SK-N-SH treated with all-trans-retinoic acid at 6 μM for 48 hours (cell line): ENCODE data around the gene CNGB1.

Source experiments
- ATAC-seq: fragments of 200-7000 bp; cut with Tn5 transposase; 3 replicates; pipeline ENCODE4 v1.9.1; 2020; ENCODE audit warnings: mild to moderate bottlenecking, moderate library complexity
- ARNTL ChIP-seq: fragments of 450-650 bp; formaldehyde crosslinking; IDR thresholded peaks from 2 replicates; pipeline ENCODE4 v1.5.0; 2020; ENCODE audit warnings: low read depth, mild to moderate bottlenecking, moderate library complexity, borderline replicate concordance
- CREB5 ChIP-seq: fragments of 250-450 bp; sonication (Bioruptor Pico); IDR thresholded peaks from 2 replicates; pipeline ENCODE4 v1.5.1; 2020; ENCODE audit warnings: low read depth, mild to moderate bottlenecking, moderate library complexity
- CSRNP3 ChIP-seq: fragments of 250-450 bp; sonication (Bioruptor Pico); IDR thresholded peaks from 2 replicates; pipeline ENCODE4 v1.5.1; 2021; ENCODE audit warnings: mild to moderate bottlenecking, moderate library complexity
- ESRRG ChIP-seq: fragments of 250-450 bp; sonication (Bioruptor Pico); IDR thresholded peaks from 2 replicates; pipeline ENCODE4 v1.6.1; 2021; ENCODE audit warnings: mild to moderate bottlenecking
- ISL1 ChIP-seq: fragments of 250-450 bp; sonication (Bioruptor Pico); IDR thresholded peaks from 2 replicates; pipeline ENCODE4 v2.1.2; 2022; ENCODE audit warnings: mild to moderate bottlenecking, moderate library complexity
- OSR1 ChIP-seq: fragments of 250-450 bp; sonication (Bioruptor Pico); IDR thresholded peaks from 2 replicates; pipeline ENCODE4 v1.8.0; 2022; ENCODE audit warnings: moderate library complexity, mild to moderate bottlenecking, inconsistent platforms
- PATZ1 ChIP-seq: fragments of 250-450 bp; sonication (Bioruptor Pico); IDR thresholded peaks from 2 replicates; pipeline ENCODE4 v1.8.0; 2020; ENCODE audit warnings: mild to moderate bottlenecking, moderate library complexity, borderline replicate concordance
- POU6F1 ChIP-seq: fragments of 250-450 bp; sonication (Bioruptor Pico); IDR thresholded peaks from 2 replicates; pipeline ENCODE4 v1.8.0; 2021; ENCODE audit warnings: low read depth, mild to moderate bottlenecking, moderate library complexity, borderline replicate concordance
- PPARA ChIP-seq: fragments of 250-450 bp; sonication (Bioruptor Pico); IDR thresholded peaks from 2 replicates; pipeline ENCODE4 v1.5.0; 2020; ENCODE audit warnings: mild to moderate bottlenecking, borderline replicate concordance
- RARB ChIP-seq: fragments of 250-450 bp; sonication (Bioruptor Pico); IDR thresholded peaks from 2 replicates; pipeline ENCODE4 v1.8.0; 2021; ENCODE audit warnings: mild to moderate bottlenecking, moderate library complexity
- SNAI2 ChIP-seq: fragments of 250-450 bp; sonication (Bioruptor Pico); IDR thresholded peaks from 2 replicates; pipeline ENCODE4 v1.5.0; 2020; ENCODE audit warnings: mild to moderate bottlenecking, moderate library complexity
- TCF4 ChIP-seq: fragments of 250-450 bp; sonication (Bioruptor Pico); IDR thresholded peaks from 2 replicates; pipeline ENCODE4 v1.8.0; 2021; ENCODE audit warnings: mild to moderate bottlenecking, moderate library complexity, borderline replicate concordance
- TOX ChIP-seq: fragments of 250-450 bp; sonication (Bioruptor Pico); IDR thresholded peaks from 2 replicates; pipeline ENCODE4 v1.8.0; 2021; ENCODE audit warnings: mild to moderate bottlenecking, moderate library complexity, borderline replicate concordance
- TSHZ2 ChIP-seq: fragments of 250-450 bp; sonication (Bioruptor Pico); IDR thresholded peaks from 2 replicates; pipeline ENCODE4 v1.5.0; 2020; ENCODE audit warnings: mild to moderate bottlenecking, moderate library complexity
- ZC3H10 ChIP-seq: fragments of 250-450 bp; sonication (Bioruptor Pico); IDR thresholded peaks from 2 replicates; pipeline ENCODE4 v1.5.1; 2021; ENCODE audit warnings: mild to moderate bottlenecking, moderate library complexity
- ZFP3 ChIP-seq: fragments of 250-450 bp; sonication (Bioruptor Pico); IDR thresholded peaks from 2 replicates; pipeline ENCODE4 v1.5.0; 2020; ENCODE audit warnings: mild to moderate bottlenecking, moderate library complexity

Gene CNGB1

GRCh38 chr16:57889111-57889510, 81.8 kb downstream of the CNGB1 start:
- TF ChIP-seq TSHZ2 (CRISPR knock-in tag) (no peak), PATZ1 (no peak), OSR1 (CRISPR knock-in tag) (no peak), TOX (CRISPR knock-in tag) (no peak), CREB5 (CRISPR knock-in tag) (no peak), PPARA (CRISPR knock-in tag) (no peak), TCF4 (CRISPR knock-in tag) (no peak), ZC3H10 (no peak)
- ATAC-seq, result no peak

- TF ChIP-seq SNAI2 (no peak), ZFP3 (CRISPR knock-in tag) (no peak), ESRRG (CRISPR knock-in tag) (no peak), PPARA (CRISPR knock-in tag) (no peak), CREB5 (CRISPR knock-in tag) (no peak), CSRNP3 (no peak), PATZ1 (no peak), POU6F1 (no peak), TCF4 (CRISPR knock-in tag) (no peak)
- TF ChIP-seq, all 23 proteins: peak for 0
- no peak for ATAC-seq
Observed at GRCh38 chr16:57888128-57888527, 82.8 kb downstream of the CNGB1 start.

- ATAC-seq, result no peak
- TF ChIP-seq ARNTL (CRISPR knock-in tag) (no peak), OSR1 (CRISPR knock-in tag) (no peak), ISL1 (CRISPR knock-in tag) (no peak), RARB (CRISPR knock-in tag) (no peak), ESRRG (CRISPR knock-in tag) (no peak)
Observed at GRCh38 chr16:57887711-57888110, 83.2 kb downstream of the CNGB1 start.
